GM12878 (cell line): ENCODE results near the gene TMPRSS4. TPM values are rescaled to one million over a fixed set of nuclear protein-coding genes. Genes with fewer than 3 reads are reported as not detected.

Source experiments
- ATAC-seq: fragments of 200-7000 bp; cut with Tn5 transposase; 3 replicates; pipeline ENCODE4 v1.9.1; 2020; ENCODE audit warnings: mild to moderate bottlenecking, moderate library complexity
- BruUV-seq: library from RNA; stranded (reverse); fragments of 400-500 nt; replicated peaks from 2 replicates; lab custom pipeline; 2021; lab: Mats Ljungman, UMichigan
- CTCF ChIA-PET: fragments of 300-600 bp; sonication (Branson Sonifier 250); formaldehyde crosslinking; extraction: SDS; loops from one replicate; lab custom pipeline; 2021; ENCODE audit warnings: inconsistent platforms; lab: Yijun Ruan, JAX
- POLR2A ChIA-PET: fragments of 350-600 bp; formaldehyde crosslinking; extraction: SDS; loops from one replicate; lab custom pipeline; 2021; ENCODE audit warnings: inconsistent platforms; lab: Charles Lee
- RAD21 ChIA-PET: fragments of 300-600 bp; sonication (Branson Sonifier 250); formaldehyde crosslinking; loops from one replicate; lab custom pipeline; 2023; ENCODE audit warnings: antibody characterized with exemption; ENCODE audit not compliant: unreplicated experiment; lab: Charles Lee
- SMC1A ChIA-PET: fragments of 300-600 bp; sonication (Branson Sonifier 250); formaldehyde crosslinking; loops from one replicate; lab custom pipeline; 2023; ENCODE audit not compliant: unreplicated experiment, uncharacterized antibody; lab: Charles Lee
- DNase-seq: peaks from one replicate; pipeline ENCODE4 v3.0.0-alpha.2; 2011; ENCODE audit warnings: low read depth, low spot score
- FAIRE-seq: peaks from 3 replicates; lab custom pipeline; 2011; peaks lifted over from hg19 to GRCh38; lab: Jason Lieb, UNC
- H2AFZ ChIP-seq: 2 replicates; pipeline ENCODE4 v1.6.0; 2011; ENCODE audit warnings: low read depth, low read length, control low read depth; ENCODE audit not compliant: control insufficient read depth
- H3K27ac ChIP-seq: 2 replicates; pipeline ENCODE4 v1.5.1; 2011; ENCODE audit warnings: control low read depth; ENCODE audit not compliant: control insufficient read depth, insufficient read depth
- H3K27me3 ChIP-seq, 2 experiments: replicated peaks in 1 of 2; 2 replicates each; pipeline versions ENCODE4 v1.6.0 to v1.6.1; 2011; ENCODE audit warnings: low read length in 1 of 2; ENCODE audit not compliant: control insufficient read depth in 2 of 2, insufficient read depth in 2 of 2
- H3K36me3 ChIP-seq, 2 experiments: 2 replicates each; pipeline ENCODE4 v1.5.1; 2011; ENCODE audit warnings: low read length in 1 of 2; ENCODE audit not compliant: control insufficient read depth in 2 of 2, insufficient read depth in 2 of 2
- H3K4me1 ChIP-seq: 2 replicates; pipeline ENCODE4 v1.6.1; 2011; ENCODE audit warnings: mild to moderate bottlenecking, low read length, moderate library complexity, mixed read lengths; ENCODE audit not compliant: control insufficient read depth, insufficient read depth
- H3K4me2 ChIP-seq: 2 replicates; pipeline ENCODE4 v1.6.0; 2011; ENCODE audit warnings: control low read depth; ENCODE audit not compliant: control insufficient read depth, insufficient read depth
- H3K4me3 ChIP-seq: fragments of 200-600 bp; sonication (generic); 2 replicates; pipeline ENCODE4 v1.5.1; 2016
- H3K79me2 ChIP-seq: 2 replicates; pipeline ENCODE4 v1.6.0; 2011; ENCODE audit warnings: low read length; ENCODE audit not compliant: control insufficient read depth, insufficient read depth
- H3K9ac ChIP-seq: 2 replicates; pipeline ENCODE4 v1.8.0; 2011; ENCODE audit warnings: low read length, control low read depth, mixed read lengths; ENCODE audit not compliant: control insufficient read depth, insufficient read depth
- H3K9me3 ChIP-seq: replicated peaks from 3 replicates; pipeline ENCODE4 v1.5.1; 2011; ENCODE audit warnings: mild to moderate bottlenecking, low read length; ENCODE audit not compliant: control insufficient read depth, insufficient read depth
- H4K20me1 ChIP-seq: 2 replicates; pipeline ENCODE4 v1.6.0; 2011; ENCODE audit not compliant: control insufficient read depth, insufficient read depth
- IKZF1 ChIP-seq: fragments of 450-650 bp; conservative IDR thresholded peaks from 2 replicates; pipeline ENCODE4 v1.6.1; 2017; ENCODE audit warnings: antibody characterized with exemption, mild to moderate bottlenecking
- KLF5 ChIP-seq: fragments of 450-650 bp; IDR thresholded peaks from 2 replicates; pipeline ENCODE4 v1.6.1; 2014; ENCODE audit warnings: mild to moderate bottlenecking; ENCODE audit not compliant: partially characterized antibody
- POLR2AphosphoS5 ChIP-seq: IDR thresholded peaks from 2 replicates; pipeline ENCODE4 v1.6.1; 2011; ENCODE audit warnings: mild to moderate bottlenecking, low read length, inconsistent platforms
- WGBS: methylation state at CpG from one replicate; pipeline ENCODE4 v1.1.6; 2016; ENCODE audit warnings: low lambda C conversion rate; ENCODE audit not compliant: insufficient replicate concordance, insufficient coverage; ENCODE audit errors: missing lambda C conversion rate; 5-methylcytosine and 5-hydroxymethylcytosine counted together
- in situ Hi-C: fragments of 300-500 bp; cut with MboI; formaldehyde crosslinking; loops from 9 replicates; pipeline ENCODE4 v1.14.3; 2018; ENCODE audit warnings: mixed read lengths
- intact Hi-C: fragments of 100-400 bp; cut with micrococcal nuclease; formaldehyde crosslinking; loops from one replicate; pipeline ENCODE4 v1.14.2; 2022; ENCODE audit not compliant: unreplicated experiment
- polyA plus RNA-seq, 11 experiments: library from polyadenylated mRNA; depleted of rRNA in 4 of 11; unstranded in 6 of 11; stranded (reverse) in 5 of 11; fragments of >200 nt; fragmentation: Nextera tagmentation in 4 of 11; fragmentation: Illumina TruSeq in 1 of 11; extraction: Ambion mirVana in 4 of 11; extraction: Trizol in 1 of 11; gene quantifications; 1 replicate in 1 of 11; 2 replicates in 10 of 11; pipeline versions ENCODE4 v1.2.1 to v1.2.3, GENCODE V29; 2011 to 2016; ENCODE audit warnings: inconsistent platforms in 2 of 11, missing spikeins in 2 of 11, low read depth in 1 of 11
- total RNA-seq, 4 experiments: library from RNA; depleted of rRNA in 3 of 4; stranded (reverse); fragments of >200 nt in 3 of 4; fragmentation: Illumina TruSeq in 1 of 4; extraction: Trizol in 1 of 4; gene quantifications; 2 replicates each; pipeline versions ENCODE4 v1.2.1 to v1.2.3, GENCODE V29; 2013 to 2021

The TMPRSS4 gene
- total and polyA plus RNA-seq, 10 of the 15 experiments (the other 5 are each of a cell fraction or from before 2014, with no cell fraction given), result 0.14 to 0.26 TPM; not detected in 8

- no peak overlapping the region for H3K9ac ChIP-seq
- POLR2A ChIA-PET, result no interaction called here
These were observed 2.1 kb downstream of the TMPRSS4 start for GRCh38 chr11:118078911-118079411.

GRCh38 chr11:118079491-118079890 lies 2.6 kb downstream of the TMPRSS4 start:
- in situ Hi-C loops, result no loop called here
- FAIRE-seq (no peak), ATAC-seq (no peak), DNase-seq (no peak)
- H4K20me1 ChIP-seq, result no peaks in the 10 kb centered on the region
- H3K27ac ChIP-seq, result no peak overlapping the region
- intact Hi-C loops, result no loop called here
- no peaks in the 10 kb centered on the region for H3K4me1 ChIP-seq
- ChIA-PET POLR2A (no interaction called here), CTCF (interaction anchor here (0.6 to 2.3 kb wide), 4 partner anchors 12 to 271 kb away, joined by 3 to 8 read pairs (median 3); no protein-coding TSS in a partner anchor), SMC1A (interaction anchor here (0.7 to 2.0 kb wide), 6 partner anchors 9 to 133 kb away, joined by 3 to 7 read pairs (median 3); no protein-coding TSS in a partner anchor), RAD21 (interaction anchor here (0.8 kb wide), 1 partner anchor 37 kb away, joined by 3 read pairs; no protein-coding TSS in a partner anchor)
- no peaks in the 10 kb centered on the region for H3K79me2 ChIP-seq
- no peak overlapping the region for H3K4me3 ChIP-seq
- TF ChIP-seq IKZF1 (peak; percentile 25; the same call in 1 of the 2 replicates), POLR2AphosphoS5 (no peak)
- H3K36me3 ChIP-seq, result no peaks in the 10 kb centered on the region
- no peak overlapping the region for H3K4me2 ChIP-seq
- 29% methylated on average over 10 of the region's 10 CpGs for WGBS
- no peak overlapping the region for H3K9ac ChIP-seq
- H3K9me3 ChIP-seq, result no peaks in the 10 kb centered on the region
- no peak overlapping the region for H2AFZ ChIP-seq
- H3K27me3 ChIP-seq, result peaks cover 1 to 4% of the 10 kb centered on the region in 2 experiments; a peak in 2 of 4 replicates
- no TSS peak for BruUV-seq

More at GRCh38 chr11:118078911-118079411, 2.1 kb downstream of the TMPRSS4 start:
- WGBS, result 20% methylated on average over 5 of the region's 5 CpGs
- no peak for DNase-seq
- Histone ChIP-seq H3K36me3 (no peaks in the 10 kb centered on the region), H3K79me2 (no peaks in the 10 kb centered on the region), H3K27ac (no peak overlapping the region), H3K4me1 (no peaks in the 10 kb centered on the region), H4K20me1 (no peaks in the 10 kb centered on the region), H3K9me3 (no peaks in the 10 kb centered on the region), H3K27me3 (peaks cover 1 to 4% of the 10 kb centered on the region in 2 experiments; a peak in 2 of 4 replicates), H3K4me3 (no peak overlapping the region), H2AFZ (no peak overlapping the region), H3K4me2 (no peak overlapping the region)
- ChIA-PET RAD21 (no interaction called here), CTCF (interaction anchor here (1.0 to 2.3 kb wide), 3 partner anchors 13 to 270 kb away, joined by 3 to 8 read pairs (median 3); no protein-coding TSS in a partner anchor), SMC1A (interaction anchor here (1.0 to 2.0 kb wide), 5 partner anchors 8 to 132 kb away, joined by 3 to 7 read pairs (median 3); no protein-coding TSS in a partner anchor)
- BruUV-seq, result no TSS peak
- FAIRE-seq, result no peak
- TF ChIP-seq KLF5, result no peak
- in situ Hi-C loops, result no loop called here
- intact Hi-C loops, result no loop called here
- ATAC-seq, result no peak
